NCI-H2107 (cell line): Measurements from ENCODE around the gene COL12A1.
A peak's percentile ranks its signal among the peaks of the same experiment; 100 is the strongest.
"Not testable (repeated sequence)": the region's sequence is repeated elsewhere in the genome, so short reads cannot be mapped to it uniquely, and the experiment has no call there.

ENCODE experiments used
- DNase-seq: peaks from one replicate; lab custom pipeline; 2025; lab: John Stamatoyannopoulos, UW

COL12A1 gene

GRCh38 chr6:75211920-75212590, 6.2 kb upstream of the COL12A1 start:
- DNase-seq: no peak

- peak; percentile 13 for DNase-seq
Measured at GRCh38 chr6:75210885-75211739, 5.3 kb upstream of the COL12A1 start.

GRCh38 chr6:75209184-75209723, 3.4 kb upstream of the COL12A1 start:
- no peak for DNase-seq

GRCh38 chr6:75208298-75209183, 2.7 kb upstream of the COL12A1 start:
- peak; percentile 21 for DNase-seq

GRCh38 chr6:75206576-75207342, 906 bp upstream of the COL12A1 start:
- no peak for DNase-seq

- DNase-seq: no peak
Measured at GRCh38 chr6:75204959-75205775, 686 bp downstream of the COL12A1 start.

- DNase-seq: peak; percentile 33
Measured at GRCh38 chr6:75204217-75204958, 1.5 kb downstream of the COL12A1 start.

- DNase-seq: no peak
Measured at GRCh38 chr6:75203721-75204120, 2.1 kb downstream of the COL12A1 start.

GRCh38 chr6:75202676-75203131, 3.1 kb downstream of the COL12A1 start:
- DNase-seq: no peak

- no peak for DNase-seq
Measured at GRCh38 chr6:75201901-75202672, 3.8 kb downstream of the COL12A1 start.

- DNase-seq: no peak
Measured at GRCh38 chr6:75201021-75201420, 4.8 kb downstream of the COL12A1 start.

- no peak for DNase-seq
Measured at GRCh38 chr6:75199889-75200288, 6.0 kb downstream of the COL12A1 start.

- DNase-seq: no peak
Measured at GRCh38 chr6:75196081-75196687, 9.7 kb downstream of the COL12A1 start.

GRCh38 chr6:75188221-75188925, 17.5 kb downstream of the COL12A1 start:
- DNase-seq: no peak

- DNase-seq: not testable (repeated sequence)
Measured at GRCh38 chr6:75186581-75186980, 19.3 kb downstream of the COL12A1 start.

- DNase-seq: no peak
Measured at GRCh38 chr6:75183099-75183541, 22.7 kb downstream of the COL12A1 start.

GRCh38 chr6:75180864-75181263, 25.0 kb downstream of the COL12A1 start:
- no peak for DNase-seq

GRCh38 chr6:75178757-75179156, 27.1 kb downstream of the COL12A1 start:
- DNase-seq: no peak
